ENCODE results near the gene EML1. TPM values are rescaled to one million over a fixed set of nuclear protein-coding genes. Genes with fewer than 3 reads are reported as not detected.

EML1 gene
- polyA plus RNA-seq, 3 donors from 2014 or later = not detected

Other genes with a start within 250 kb of the EML1 start
- under 1 TPM; 0.27 to 0.83 (median 0.35) TPM for gene CCDC85C, start 189.2 kb upstream of the EML1 start, polyA plus RNA-seq
- not detected for gene HHIPL1, start 148.3 kb upstream of the EML1 start, polyA plus RNA-seq
- not detected for gene CYP46A1, start 109.1 kb upstream of the EML1 start, polyA plus RNA-seq

Measured in immature natural killer cell (primary cell).